Sigmoid colon (tissue), 7 donors: ENCODE data around the gene CPA1. TPM values are rescaled to one million over a fixed set of nuclear protein-coding genes. Genes with fewer than 3 reads are reported as not detected.

ENCODE experiments used
- DNase-seq: peaks from one replicate; pipeline ENCODE4 v3.0.0-alpha.2; 2019
- H3K27ac ChIP-seq, 4 donors: fragments of 200-600 bp; sonication (generic); one replicate each; pipeline ENCODE4 v1.5.1; 2016 to 2019; ENCODE audit warnings: mild to moderate bottlenecking in 1 of 4
- H3K27me3 ChIP-seq, 3 donors: fragments of 200-600 bp; sonication (generic); one replicate each; pipeline ENCODE4 v1.5.1; 2019; ENCODE audit warnings: mild to moderate bottlenecking in 1 of 3
- H3K36me3 ChIP-seq, 4 donors: fragments of 200-600 bp; sonication (generic); one replicate each; pipeline ENCODE4 v1.5.1; 2016 to 2019
- H3K4me1 ChIP-seq, 4 donors: fragments of 200-600 bp; sonication (generic); one replicate each; pipeline ENCODE4 v1.5.1; 2017 to 2019
- H3K4me3 ChIP-seq, 4 donors: fragments of 200-600 bp; sonication (generic); one replicate each; pipeline ENCODE4 v1.5.1; 2017 to 2019; ENCODE audit warnings: mild to moderate bottlenecking in 2 of 4, moderate library complexity in 1 of 4
- H3K9me3 ChIP-seq, 4 donors: fragments of 200-600 bp in 3 of 4; sonication (generic) in 3 of 4; one replicate each; pipeline versions ENCODE4 v1.5.1 to v1.6.1; 2013 to 2019
- CTCF ChIP-seq, 4 experiments: fragments of 450-650 bp in 3 of 4; fragments of 200-600 bp in 1 of 4; IDR thresholded peaks; one replicate each; pipeline ENCODE4 v1.5.1; 2016 to 2019; ENCODE audit warnings: antibody characterized with exemption in 4 of 4, mild to moderate bottlenecking in 3 of 4, moderate library complexity in 2 of 4
- EP300 ChIP-seq, 4 donors: sonication (generic); formaldehyde crosslinking; IDR thresholded peaks; one replicate each; pipeline ENCODE4 v1.6.1; 2017; ENCODE audit warnings: antibody characterized with exemption in 4 of 4
- POLR2A ChIP-seq, 2 donors: fragments of 450-650 bp; IDR thresholded peaks; one replicate each; pipeline ENCODE4 v1.6.1; 2016; ENCODE audit warnings: antibody characterized with exemption in 2 of 2, mild to moderate bottlenecking in 2 of 2, moderate library complexity in 2 of 2
- POLR2AphosphoS5 ChIP-seq, 4 donors: sonication (generic); formaldehyde crosslinking; IDR thresholded peaks; one replicate each; pipeline ENCODE4 v1.6.1; 2017; ENCODE audit warnings: antibody characterized with exemption in 4 of 4
- WGBS, 2 donors: extraction: QIAGEN DNeasy Blood & Tissue Kit; methylation state at CpG; one replicate each; pipeline ENCODE4 v1.1.7; 2013; 5-methylcytosine and 5-hydroxymethylcytosine counted together
- intact Hi-C: fragments of 100-400 bp; cut with DNase I; formaldehyde crosslinking; loops from one replicate; pipeline ENCODE4 v1.15.1; 2023
- polyA plus RNA-seq, 3 donors: library from polyadenylated mRNA; stranded (reverse); fragments of 200-250 nt; gene quantifications; one replicate each; pipeline ENCODE4 v1.2.3, GENCODE V29; 2013
- total RNA-seq, 4 donors: library from RNA; depleted of rRNA; stranded (reverse); fragments of >200 nt; gene quantifications; one replicate each; pipeline ENCODE4 v1.1.0, GENCODE V29; 2016
- donor health status: healthy with polysubstance abuse.
- donor health status: Bipolar disorder and iron deficiency.
- donor health status: healthy.

CPA1 gene
- total and polyA plus RNA-seq, 7 donors = 0.34 to 7.8 (median 1.7) TPM; not detected in 3

DNA sequence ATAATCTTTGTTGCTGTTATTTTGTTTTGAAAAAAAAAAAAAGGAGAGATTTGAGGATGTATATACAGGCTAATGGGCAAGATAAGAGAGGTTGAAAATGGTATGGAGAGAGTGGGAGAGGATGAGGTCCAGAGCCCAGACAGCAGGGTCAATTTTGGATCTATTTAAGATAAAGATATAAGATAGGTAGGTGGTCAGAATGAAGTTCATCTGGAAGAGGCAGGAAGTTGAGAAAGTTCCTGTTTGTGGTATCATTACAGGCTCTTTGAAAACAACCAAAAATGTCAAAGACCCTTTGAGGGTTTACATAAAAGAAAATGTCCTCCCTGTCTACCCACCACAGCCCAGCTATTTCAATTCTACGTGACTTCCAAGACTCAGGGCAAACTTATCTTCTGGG is 53.0 kb downstream of the CPA1 start:
- TF ChIP-seq POLR2A (IDR thresholded peaks at IDR 0.05) = no peak
- TF ChIP-seq EP300 (IDR thresholded peaks at IDR 0.05) = no peak
- TF ChIP-seq POLR2AphosphoS5 (IDR thresholded peaks at IDR 0.05) = no peak
- no peak for TF ChIP-seq CTCF (IDR thresholded peaks at IDR 0.05)
- DNase-seq = no peak
- Histone ChIP-seq H3K27ac (no peak overlapping the region), H3K4me3 (no peak overlapping the region), H3K27me3 (no peaks in the 10 kb centered on the region), H3K4me1 (peaks cover 0 to 17% (median 12%) of the 10 kb centered on the region in 4 donors), H3K36me3 (no peaks in the 10 kb centered on the region), H3K9me3 (no peaks in the 10 kb centered on the region)
- intact Hi-C loops = no loop called here
- WGBS, 2 donors = 52 to 96% methylated on average over 1 of the region's 1 CpG

- WGBS, 2 donors = 57 to 62% methylated on average over 2 of the region's 2 CpGs
- TF ChIP-seq POLR2AphosphoS5 (IDR thresholded peaks at IDR 0.05) (no peak), EP300 (IDR thresholded peaks at IDR 0.05) (no peak), CTCF (IDR thresholded peaks at IDR 0.05) (no peak), POLR2A (IDR thresholded peaks at IDR 0.05) (no peak)
- intact Hi-C loops = no loop called here
- H3K4me1 ChIP-seq = peaks cover 0 to 18% (median 13%) of the 10 kb centered on the region in 4 donors
- H3K27ac ChIP-seq = no peak overlapping the region
- H3K4me3 ChIP-seq = no peak overlapping the region
- H3K27me3 ChIP-seq = no peaks in the 10 kb centered on the region
- no peak for DNase-seq
- H3K36me3 ChIP-seq = no peaks in the 10 kb centered on the region
- H3K9me3 ChIP-seq = no peaks in the 10 kb centered on the region
Measured at GRCh38 chr7:130435311-130435854, 55.1 kb downstream of the CPA1 start.

- H3K27ac ChIP-seq = no peak overlapping the region
- DNase-seq = no peak
- intact Hi-C loops = no loop called here
- H3K9me3 ChIP-seq = no peaks in the 10 kb centered on the region
- no peak overlapping the region for H3K4me3 ChIP-seq
- peaks cover 0 to 12% (median 4%) of the 10 kb centered on the region in 4 donors for H3K4me1 ChIP-seq
- TF ChIP-seq EP300 (IDR thresholded peaks at IDR 0.05) (no peak), POLR2AphosphoS5 (IDR thresholded peaks at IDR 0.05) (no peak), POLR2A (IDR thresholded peaks at IDR 0.05) (no peak), CTCF (IDR thresholded peaks at IDR 0.05) (no peak)
- no peaks in the 10 kb centered on the region for H3K27me3 ChIP-seq
- 96 to 97% methylated on average over 1 of the region's 1 CpG for WGBS, 2 donors
- no peaks in the 10 kb centered on the region for H3K36me3 ChIP-seq
Measured at GRCh38 chr7:130436253-130436652, 56.0 kb downstream of the CPA1 start.

Other genes with a start within 250 kb of the CPA1 start
- gene TMEM209, start 175.1 kb upstream of the CPA1 start, total RNA-seq = 1 to 10 TPM; 6.5 to 9.6 (median 8.9) TPM
- gene TMEM209, start 175.1 kb upstream of the CPA1 start, polyA plus RNA-seq = 1 to 10 TPM; 3.0 to 9.9 (median 3.7) TPM
- gene SSMEM1, start 172.6 kb upstream of the CPA1 start, total RNA-seq = not detected
- not detected for gene SSMEM1, start 172.6 kb upstream of the CPA1 start, polyA plus RNA-seq
- gene CPA2, start 113.6 kb upstream of the CPA1 start, total RNA-seq = not detected
- gene CPA2, start 113.6 kb upstream of the CPA1 start, polyA plus RNA-seq = 1 to 10 TPM in 2 of 3 donors, under 1 TPM in 1; 0.92 to 3.0 (median 1.6) TPM
- not detected for gene CPA4, start 87.3 kb upstream of the CPA1 start, total RNA-seq
- under 1 TPM in 1 of 3 donors, not detected in 2; 0.06 TPM for gene CPA4, start 87.3 kb upstream of the CPA1 start, polyA plus RNA-seq
- gene CPA5, start 35.7 kb upstream of the CPA1 start, total RNA-seq = not detected
- gene CPA5, start 35.7 kb upstream of the CPA1 start, polyA plus RNA-seq = 1 to 10 TPM in 1 of 3 donors, not detected in 2; 1.1 TPM
- 10 to 100 TPM in 1 of 4 donors, 1 to 10 TPM in 3; 7.1 to 11.9 (median 7.5) TPM for gene CEP41, start 60.5 kb downstream of the CPA1 start, total RNA-seq
- 1 to 10 TPM; 1.2 to 7.7 (median 2.8) TPM for gene CEP41, start 60.5 kb downstream of the CPA1 start, polyA plus RNA-seq
- gene MEST, start 111.6 kb downstream of the CPA1 start, total RNA-seq = 10 to 100 TPM in 1 of 4 donors, 1 to 10 TPM in 3; 6.0 to 14.1 (median 7.8) TPM
- 10 to 100 TPM in 2 of 3 donors, 1 to 10 TPM in 1; 9.6 to 21.6 (median 10.2) TPM for gene MEST, start 111.6 kb downstream of the CPA1 start, polyA plus RNA-seq